NCI-H446 (cell line): ENCODE results near the gene GRIK1.
"Not testable (repeated sequence)": the region's sequence is repeated elsewhere in the genome, so short reads cannot be mapped to it uniquely, and the experiment has no call there.

ENCODE experiments used
- DNase-seq, 2 experiments: peaks; one replicate each; lab custom pipeline; 2025; lab: John Stamatoyannopoulos, UW

The GRIK1 gene

DNA sequence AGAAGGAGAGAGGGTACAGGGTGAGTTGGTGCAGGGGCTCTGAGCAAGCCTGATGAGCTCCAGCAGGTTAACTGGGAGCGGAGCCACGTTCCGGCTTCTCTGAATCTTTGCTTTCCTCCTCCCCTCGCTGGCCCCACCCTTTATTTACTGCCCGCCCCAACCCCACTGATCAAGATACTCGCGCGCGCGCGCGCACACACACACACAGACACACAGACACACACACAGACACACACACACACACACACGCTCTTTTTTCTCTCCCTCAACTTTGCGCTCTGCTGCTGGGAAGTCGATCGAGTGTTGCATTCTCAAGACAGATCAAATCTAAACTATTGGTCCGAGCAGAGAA is at the start of gene GRIK1:
TSS of gene GRIK1 (minus strand) at position 73 of the 352 bp plus-strand sequence.
- DNase-seq = peak in 1 of 2 experiments; percentile 68

DNA sequence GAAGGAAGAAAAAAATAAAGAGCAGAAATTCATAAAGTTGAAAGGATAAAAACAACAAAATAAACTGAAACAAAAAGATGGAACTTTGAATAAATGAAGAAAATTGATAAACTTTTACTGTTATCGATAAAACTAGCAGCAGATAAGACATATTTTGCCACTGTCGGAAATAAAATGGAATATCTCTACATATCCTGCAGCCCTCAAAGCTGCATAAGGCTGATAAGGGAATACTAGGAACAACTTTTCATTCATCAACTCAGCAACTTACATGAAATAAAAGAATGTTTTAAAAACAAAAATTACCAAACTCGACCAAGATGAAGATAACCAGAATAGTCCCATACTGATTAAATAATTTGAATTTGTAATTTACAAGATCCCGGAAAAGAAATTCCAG is 48.0 kb upstream of the GRIK1 start:
- DNase-seq = no peak

DNA sequence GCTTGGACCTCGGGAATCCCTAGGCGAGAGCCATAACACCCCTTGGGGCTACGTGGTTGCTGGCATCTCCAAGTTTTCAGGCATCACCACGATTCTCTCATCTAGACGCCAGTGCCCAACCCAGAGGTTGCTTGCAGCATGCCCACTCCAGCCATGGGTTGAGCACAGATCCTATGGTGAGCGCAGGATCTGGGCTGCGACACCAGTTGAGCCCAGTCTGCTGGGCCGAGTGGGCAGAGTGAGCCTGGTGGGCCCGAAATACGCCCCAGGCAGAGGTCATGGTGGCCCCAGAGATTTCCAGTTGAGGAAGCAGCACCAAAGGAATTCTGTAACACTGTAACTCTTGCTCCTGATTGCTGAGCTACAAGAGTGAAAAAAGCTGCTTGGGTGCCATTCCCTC is 46.1 kb upstream of the GRIK1 start:
- DNase-seq = no peak

DNA sequence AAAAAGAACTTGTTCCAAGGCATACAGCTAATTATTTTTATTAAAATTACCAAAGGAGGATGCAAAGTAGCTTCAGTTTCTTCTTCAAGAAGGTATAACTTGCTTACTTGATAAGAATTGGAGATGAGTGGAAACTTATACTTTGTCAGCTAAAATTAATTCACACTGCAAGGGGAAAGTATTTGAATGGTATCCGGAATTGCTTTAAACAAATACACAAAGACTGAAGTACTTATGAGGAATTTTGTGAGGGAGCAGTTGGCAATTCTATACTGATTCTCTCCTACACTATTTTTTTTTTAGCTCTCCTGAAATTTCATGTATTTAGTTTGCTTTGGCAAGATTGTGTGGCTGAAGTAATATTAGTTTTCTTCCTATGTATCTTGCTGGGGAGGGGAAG is 39.2 kb upstream of the GRIK1 start:
- DNase-seq = no peak

DNA sequence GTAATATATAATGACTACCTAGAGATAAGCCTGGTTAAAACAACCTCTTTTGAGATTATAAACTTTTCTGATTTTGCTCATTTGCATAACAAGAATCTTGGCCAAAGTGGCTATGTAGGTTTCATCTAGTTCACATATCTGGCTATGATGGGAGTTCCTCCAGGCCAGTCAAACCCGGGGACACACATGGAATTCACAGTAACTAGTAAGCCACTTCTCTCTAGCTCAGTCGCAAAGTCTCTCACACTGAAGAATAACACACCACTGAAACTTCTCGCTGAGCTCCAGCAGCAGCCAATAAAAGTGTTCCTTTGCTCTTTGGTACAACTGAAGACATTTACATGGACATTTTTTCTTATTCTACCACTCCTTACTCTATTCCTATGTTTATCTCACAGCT is 36.0 kb upstream of the GRIK1 start:
- no peak for DNase-seq

DNA sequence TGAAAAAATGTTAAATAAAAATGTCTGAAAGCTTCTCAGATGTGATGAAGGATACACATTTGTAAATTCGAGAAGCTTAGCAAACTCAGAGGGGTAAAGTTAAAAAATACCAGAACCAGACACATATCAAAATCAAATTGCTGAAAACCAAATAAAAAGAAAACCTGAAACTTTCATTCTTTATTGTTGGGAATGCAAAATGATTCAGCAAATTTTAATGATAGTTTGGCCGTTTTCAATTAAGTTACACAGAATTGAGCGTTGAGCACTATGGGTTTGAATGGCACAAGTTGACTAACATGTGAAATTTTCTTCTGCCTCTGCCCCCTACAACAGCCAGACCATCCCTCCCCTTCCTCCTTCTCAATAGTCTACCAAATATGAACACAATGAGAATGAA is 33.5 kb upstream of the GRIK1 start:
- DNase-seq = no peak

DNA sequence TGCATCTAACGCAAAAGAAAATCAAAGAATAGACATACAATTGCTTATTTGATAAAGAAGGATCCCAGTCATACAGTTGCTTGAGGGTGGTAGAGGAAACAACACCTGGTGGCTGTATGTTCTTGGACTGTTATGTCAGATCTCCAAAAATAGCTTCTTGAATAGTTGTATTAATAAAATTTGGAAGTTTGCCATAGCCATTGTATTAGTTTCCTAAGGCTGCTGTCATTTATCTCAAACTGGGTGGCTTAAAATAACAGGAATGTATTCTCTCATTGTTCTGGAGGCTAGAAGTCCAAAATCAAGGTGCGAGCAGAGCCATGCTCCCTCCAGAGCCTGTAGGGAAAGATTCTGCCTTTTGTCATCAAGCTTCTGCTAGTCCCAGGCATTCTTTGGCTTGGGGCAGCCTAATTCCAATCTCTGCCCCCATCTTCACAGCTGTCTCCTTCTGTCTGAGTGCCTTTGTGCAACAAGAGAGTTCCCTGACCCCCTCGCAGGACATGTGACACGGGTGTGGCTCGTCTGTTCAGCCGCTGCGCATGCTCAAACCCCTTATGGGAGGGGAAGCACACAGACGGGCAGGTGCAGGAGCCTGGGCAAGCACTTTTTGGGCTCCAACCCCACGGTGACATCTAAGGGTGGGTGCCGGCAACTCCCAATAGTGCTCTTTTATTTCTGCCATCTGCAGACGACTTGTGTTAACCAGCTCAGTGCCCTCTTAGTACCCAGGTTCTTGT is 21.7 kb upstream of the GRIK1 start:
- no peak for DNase-seq

DNA sequence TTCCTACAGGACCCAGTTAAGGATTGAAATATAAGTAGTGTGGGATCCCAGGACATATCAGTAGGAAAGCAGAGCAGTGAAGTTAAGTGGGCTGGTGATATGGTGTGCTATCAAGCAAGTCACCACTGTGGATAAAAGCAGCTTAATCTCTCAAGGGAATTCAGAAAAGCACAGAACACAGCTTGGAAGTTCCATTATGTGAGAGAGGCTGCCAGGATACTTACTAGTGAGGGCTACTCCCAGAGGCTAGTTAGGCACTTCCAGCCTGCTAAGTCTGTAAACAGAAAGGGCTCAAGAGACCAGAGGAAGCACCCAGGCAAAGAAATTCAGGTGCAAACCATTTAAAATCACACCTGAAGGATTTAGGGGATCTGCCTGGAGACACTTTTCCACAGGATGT is 18.8 kb upstream of the GRIK1 start:
- no peak for DNase-seq

DNA sequence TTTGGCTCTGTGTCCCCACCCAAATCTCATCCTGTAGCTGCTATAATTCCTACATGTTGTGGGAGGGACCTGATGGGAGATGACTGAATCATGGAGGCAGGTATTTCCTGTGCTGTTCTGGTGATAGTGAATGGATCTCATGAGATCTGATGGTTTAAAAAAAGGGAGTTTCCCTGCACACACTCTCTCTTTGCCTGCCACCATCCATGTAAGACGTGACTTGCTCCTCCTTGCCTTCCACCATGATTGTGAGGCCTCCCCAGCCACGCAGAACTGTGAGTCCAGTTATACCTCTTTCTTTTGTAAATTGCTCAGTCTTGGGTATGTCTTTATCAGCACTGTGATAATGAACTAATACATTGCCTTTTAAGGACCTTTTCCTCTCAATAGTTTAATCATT is 18.2 kb upstream of the GRIK1 start:
- not testable (repeated sequence) for DNase-seq

DNA sequence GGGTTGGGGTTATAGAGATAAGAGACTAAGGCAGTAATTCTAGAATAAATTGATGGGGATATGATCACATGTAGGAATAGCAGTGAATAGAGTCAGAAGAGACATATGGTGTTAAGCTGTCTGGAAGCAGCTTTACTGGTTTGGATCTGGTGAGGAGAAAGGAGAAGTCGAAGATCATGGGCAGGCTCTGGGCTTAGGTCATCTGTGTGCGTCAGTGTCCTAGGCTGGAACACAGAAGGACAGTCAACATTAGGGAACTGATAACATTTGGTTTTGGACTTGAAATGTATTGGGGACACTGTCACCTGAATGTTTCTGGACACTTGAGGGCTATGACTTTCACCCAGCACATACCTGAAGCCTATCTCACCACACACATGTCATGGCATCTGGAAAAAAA is 13.9 kb upstream of the GRIK1 start:
- DNase-seq = no peak

DNA sequence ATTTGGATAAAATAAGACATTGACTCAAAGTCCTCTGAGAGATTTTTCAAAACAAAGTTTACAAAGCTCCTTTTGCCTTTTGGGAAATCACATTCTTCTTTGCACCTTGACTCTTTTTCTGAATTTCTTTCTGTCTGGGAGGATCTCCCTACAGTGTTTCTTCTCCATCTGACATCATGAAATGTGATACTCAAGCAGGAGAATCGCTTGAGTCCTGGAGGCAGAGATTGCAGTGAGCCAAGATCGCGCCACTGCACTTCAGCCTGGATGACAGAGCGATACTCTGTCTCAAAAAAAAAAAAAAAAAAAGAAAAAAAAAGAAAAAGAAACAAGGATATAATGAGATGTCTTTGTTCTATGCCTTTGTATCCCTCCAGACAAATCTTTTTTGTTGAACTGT is 13.3 kb upstream of the GRIK1 start:
- DNase-seq = no peak

DNA sequence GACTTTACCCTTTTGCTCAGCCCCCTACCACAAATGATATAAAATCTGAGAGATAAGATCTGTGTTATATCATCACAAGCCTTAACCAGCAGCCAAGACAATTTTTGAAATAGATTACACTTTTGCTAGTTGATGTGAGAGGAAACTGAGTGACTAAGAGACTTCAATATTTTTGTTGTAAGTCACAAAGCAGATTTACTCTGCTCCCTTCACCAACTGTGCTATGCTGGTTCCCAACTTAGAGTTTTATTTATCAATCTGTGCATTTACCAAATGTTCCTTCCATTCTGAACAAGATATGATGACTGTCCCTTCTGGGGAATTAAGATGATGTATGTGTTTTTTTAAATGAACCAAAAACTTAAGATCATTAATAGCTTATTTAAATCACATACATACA is 12.1 kb upstream of the GRIK1 start:
- DNase-seq = no peak

DNA sequence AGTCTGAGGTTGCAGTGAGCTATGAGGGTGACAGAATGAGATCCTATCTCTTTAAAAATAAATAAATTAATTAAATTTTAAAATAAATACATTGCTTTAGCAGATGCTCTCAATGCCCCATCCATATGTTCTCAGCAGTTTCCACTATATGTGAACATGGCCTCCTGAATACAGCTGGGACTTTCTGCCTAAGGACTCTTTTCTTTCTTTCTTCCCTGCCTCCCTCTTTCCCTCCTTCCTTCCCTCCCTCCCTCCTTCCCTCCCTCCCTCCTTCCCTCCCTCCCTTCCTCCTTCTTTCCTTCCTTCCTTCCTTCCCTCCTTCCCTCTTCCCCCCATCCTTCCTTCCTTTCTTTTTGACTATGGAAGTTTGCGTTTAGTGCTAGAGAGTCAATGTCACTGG is 10.2 kb upstream of the GRIK1 start:
- DNase-seq = no peak

DNA sequence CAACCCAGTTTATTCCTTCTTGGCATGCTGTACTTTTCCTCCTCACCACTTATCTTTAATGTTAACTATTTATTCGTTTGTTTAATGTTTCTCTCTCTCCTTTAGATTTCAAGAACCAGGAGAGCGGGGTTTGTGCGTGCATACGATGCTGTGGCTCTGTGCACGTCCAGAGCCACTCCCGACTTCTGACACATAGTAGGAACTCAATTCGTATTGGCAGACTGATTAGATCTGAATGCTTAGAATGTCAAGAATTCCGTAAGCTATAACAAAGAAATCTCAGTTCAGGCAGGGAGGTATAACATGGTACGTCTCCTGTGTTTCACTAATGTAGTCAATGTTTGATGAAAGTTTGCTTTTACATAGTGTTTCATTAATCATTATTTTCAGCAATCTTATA is 7.3 kb upstream of the GRIK1 start:
- no peak for DNase-seq

DNA sequence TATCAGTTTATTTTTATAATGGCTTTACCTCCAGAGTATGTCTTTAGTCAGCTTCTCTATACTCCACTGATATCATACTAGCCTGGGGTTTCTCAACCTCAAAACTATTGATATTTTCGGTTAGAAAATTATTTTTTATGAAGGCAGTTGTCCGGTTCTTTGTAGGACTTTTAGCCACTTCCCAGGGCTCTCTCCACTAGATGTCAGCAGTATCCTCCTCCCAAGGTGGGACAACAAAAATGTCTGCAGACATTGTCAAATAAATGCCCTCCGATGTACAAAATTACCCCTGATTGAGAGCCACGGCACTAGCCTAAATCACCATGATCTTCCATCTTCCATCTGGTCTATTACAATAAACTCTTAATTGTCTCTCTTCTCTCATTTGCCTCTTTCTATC is 4.1 kb upstream of the GRIK1 start:
- DNase-seq = peak in 1 of 2 experiments; percentile 55

DNA sequence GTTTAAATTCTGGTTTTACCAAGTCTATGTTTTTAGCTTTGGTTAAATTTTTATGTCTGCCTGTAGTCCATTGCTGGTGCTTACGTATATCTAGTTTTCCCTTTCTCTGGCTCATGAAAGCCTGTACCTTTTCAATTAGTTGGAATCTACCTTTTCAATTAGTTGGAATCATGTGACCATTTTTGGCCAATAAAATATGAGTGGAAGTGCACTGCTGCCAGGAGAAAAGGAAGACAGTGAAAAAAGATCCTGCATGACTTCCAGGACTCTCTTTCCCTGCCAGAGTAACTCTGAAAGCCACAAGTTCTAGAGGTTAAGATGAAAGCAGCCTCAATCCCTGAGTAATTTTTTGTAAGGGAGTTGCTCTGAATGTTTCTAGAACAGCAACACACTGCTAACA is 2.2 kb upstream of the GRIK1 start:
- DNase-seq = no peak

DNA sequence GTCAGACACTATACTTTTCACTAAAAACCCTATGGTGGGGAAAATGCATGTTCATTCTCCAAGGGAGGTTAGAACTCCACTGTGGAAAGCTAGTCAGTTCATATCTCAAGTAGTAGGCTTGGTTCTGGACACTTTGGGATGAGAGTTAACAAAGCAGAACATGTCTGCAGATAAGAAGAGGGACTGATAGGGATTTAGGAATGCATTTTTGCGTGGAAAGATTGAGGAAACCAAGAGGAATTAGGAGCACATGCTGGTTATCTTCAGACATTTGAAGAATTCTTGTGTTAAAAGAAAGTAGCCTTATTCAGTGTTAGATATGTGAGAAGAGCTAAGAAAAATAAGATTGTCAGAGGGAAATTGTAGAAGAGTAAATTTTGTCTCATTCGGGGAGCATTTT is 1.2 kb upstream of the GRIK1 start:
- DNase-seq = no peak

DNA sequence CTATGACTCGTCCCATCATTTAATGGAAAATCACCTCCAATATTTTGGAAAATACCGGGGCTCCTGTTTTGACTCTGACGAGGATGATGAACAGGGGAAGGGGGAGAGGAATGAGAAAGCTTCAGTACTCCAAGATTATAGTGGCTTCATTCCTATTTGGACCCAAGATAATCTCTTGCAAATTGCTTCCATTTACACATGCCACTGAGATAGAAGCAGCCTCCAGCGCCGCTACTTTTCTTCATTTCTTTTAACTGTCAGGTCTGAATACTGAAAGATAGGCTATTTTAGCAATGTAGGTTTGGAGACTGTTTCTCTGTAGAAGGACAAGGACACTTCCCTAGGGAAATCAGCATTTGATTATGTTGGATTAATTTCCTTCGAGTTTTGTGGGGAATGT is 565 bp upstream of the GRIK1 start:
- no peak for DNase-seq

DNA sequence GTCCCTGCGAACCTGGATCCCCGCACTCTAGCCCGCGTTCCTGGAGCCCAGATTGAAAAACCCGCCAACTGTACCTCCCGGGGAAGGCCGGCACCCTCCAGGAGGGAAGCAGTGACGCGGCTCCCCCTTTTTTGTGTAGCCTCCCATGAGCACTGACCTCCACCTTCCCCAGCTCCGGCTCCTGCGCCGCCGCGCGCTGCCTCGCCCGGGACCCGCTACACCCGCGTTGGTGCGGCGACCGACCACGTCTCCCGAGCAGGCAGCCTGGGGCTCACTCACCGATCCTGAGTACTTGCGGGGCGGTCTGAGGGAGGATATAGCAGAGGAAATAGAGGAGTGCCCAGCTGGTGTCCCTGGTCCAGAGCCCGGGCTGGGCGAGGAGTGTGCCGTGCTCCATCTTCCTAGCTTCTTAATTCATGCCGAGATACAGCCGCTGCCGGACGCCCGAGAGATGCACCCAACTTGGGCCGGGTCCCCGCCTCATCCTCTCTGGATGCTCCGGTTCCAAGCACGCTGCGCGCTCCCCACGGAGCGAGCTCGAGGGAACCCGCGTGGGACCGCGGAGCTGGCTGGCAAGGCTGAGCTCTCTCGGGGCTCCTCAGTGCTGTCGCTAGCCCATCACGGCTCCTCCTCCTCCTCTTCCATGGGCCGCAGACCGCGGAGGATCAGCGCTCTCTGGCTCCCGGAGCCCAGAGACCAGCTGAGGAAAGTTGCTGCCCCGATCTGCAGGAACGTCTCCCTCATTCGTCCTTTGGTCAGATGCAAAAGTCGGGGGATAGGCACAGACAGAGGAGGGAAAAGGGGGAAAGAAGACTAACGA is 482 bp downstream of the GRIK1 start:
- DNase-seq = peak in 1 of 2 experiments; percentile 45

DNA sequence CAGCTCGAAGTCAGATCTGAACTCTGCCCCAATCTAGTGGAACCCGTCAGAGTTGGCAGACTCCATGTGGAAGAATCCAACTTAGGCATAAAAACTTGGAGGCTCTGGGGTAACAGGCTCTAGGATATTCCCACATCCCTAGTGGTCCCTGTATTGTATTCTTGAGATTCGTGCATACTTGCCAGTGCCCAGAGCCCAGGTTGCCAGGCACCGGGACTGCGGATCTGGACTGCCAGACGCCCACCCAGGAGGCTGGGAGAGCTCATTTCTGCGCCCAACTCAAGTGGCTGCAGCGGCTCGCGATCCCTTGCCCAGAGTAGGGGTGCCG is 1.1 kb downstream of the GRIK1 start:
- no peak for DNase-seq

DNA sequence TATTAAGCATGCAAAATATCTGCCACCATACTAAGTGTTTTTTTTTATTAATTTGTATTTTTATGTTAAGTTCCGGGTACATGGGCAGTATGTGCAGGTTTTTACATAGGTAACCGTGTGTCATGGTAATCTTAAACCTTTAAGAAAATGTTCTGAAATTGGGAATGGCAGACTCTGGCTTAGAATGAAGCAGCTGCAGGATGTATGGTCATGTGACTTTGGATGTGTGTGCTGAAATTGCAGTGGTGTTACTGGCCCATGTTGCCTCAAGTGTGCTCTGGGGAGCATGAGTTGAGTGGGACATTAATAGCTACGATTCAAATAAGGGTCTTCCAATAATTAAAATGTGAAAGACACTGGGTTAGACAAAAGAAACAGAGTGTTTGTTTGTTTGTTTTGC is 6.7 kb downstream of the GRIK1 start:
- no peak for DNase-seq

DNA sequence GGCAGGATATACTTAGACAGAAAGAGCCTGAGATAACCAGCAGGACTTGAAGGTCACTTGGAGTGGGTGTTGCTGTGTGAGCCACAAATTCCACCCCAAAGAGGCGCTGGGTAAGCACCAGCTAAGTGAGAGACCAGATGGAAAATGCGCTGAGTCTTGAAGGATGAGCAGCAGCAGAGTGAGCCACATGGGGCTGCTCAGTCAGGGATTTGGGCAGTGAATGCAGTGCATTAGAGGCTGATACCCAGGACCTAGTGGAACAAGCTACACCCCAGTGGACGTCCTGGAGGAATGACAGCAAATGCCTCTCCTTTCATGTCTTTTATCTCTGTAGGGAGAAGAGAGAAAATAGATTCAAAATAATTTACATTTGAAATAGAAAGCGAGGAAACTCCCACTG is 11.3 kb downstream of the GRIK1 start:
- no peak for DNase-seq

DNA sequence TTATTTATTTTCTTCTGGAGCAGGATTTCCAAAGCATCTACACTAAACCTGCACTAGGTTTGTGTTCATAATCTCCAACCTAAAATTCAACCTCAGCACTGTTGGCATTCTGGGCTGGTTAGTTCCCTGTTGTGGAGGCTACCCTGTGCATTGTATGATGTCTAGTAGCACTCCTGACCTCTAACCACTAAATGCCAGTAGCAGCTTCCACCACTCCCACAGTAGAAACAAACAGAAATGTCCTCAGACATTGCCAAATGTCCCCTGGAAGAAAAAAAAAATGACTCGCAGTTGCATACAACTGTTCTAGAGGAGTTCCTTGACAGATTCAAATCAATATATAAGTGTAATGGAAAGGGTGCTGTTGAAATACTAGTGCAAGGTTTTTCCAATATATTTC is 18.9 kb downstream of the GRIK1 start:
- DNase-seq = no peak

DNA sequence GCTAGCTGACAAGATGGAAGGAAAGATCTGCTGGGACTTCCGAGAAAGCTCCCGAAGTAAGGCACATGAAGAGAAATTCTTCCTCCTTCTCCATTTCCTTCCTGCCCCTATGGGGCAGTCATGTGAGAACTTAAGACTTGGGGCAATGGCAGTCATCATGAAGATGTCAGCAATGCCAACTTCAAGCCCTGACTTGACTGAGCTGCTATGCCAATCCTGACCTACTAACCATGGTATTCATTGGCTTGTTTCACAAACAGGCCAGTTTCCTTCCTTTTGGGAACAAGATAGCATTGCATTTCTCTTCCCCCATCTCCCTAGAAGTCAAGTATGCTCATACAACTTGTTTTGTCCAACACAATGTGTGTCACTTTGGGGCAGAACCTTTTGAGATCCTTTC is 25.5 kb downstream of the GRIK1 start:
- no peak for DNase-seq
